ENCODE results near the gene NT5DC1.
A peak's percentile ranks its signal among the peaks of the same experiment; 100 is the strongest.

The NT5DC1 gene

GRCh38 chr6:116271149-116271708 lies 170.6 kb downstream of the NT5DC1 start:
- DNase-seq (ENCODE audit: low read depth in 1 of 2, low spot score in 1 of 2), result no peak
- H3K27ac ChIP-seq (replicated peaks), result no peak overlapping the region
- no peak for TF ChIP-seq REST (IDR thresholded peaks at IDR 0.05; ENCODE audit: insufficient replicate concordance, low read depth)
- no peak for TF ChIP-seq SPI1 (IDR thresholded peaks at IDR 0.05; ENCODE audit: borderline replicate concordance, low read depth)
- TF ChIP-seq CTCF (IDR thresholded peaks at IDR 0.05; ENCODE audit: insufficient read depth, low read length), result no peak
- no peak for TF ChIP-seq POLR2AphosphoS5 (IDR thresholded peaks at IDR 0.05; ENCODE audit: low read depth)
- TF ChIP-seq GABPA (IDR thresholded peaks at IDR 0.05; ENCODE audit: low read depth), result no peak
- no peaks in the 10 kb centered on the region for H3K27me3 ChIP-seq (ENCODE audit: insufficient read depth, poor library complexity, severe bottlenecking)
- H3K4me3 ChIP-seq (replicated peaks; ENCODE audit: insufficient read depth, low read length), result no peak overlapping the region

- H3K4me3 ChIP-seq (replicated peaks; ENCODE audit: insufficient read depth, low read length), result peak overlapping the region; percentile 79
- TF ChIP-seq POLR2AphosphoS5 (IDR thresholded peaks at IDR 0.05; ENCODE audit: low read depth) (no peak), REST (IDR thresholded peaks at IDR 0.05; ENCODE audit: insufficient replicate concordance, low read depth) (no peak), SPI1 (IDR thresholded peaks at IDR 0.05; ENCODE audit: borderline replicate concordance, low read depth) (no peak)
- no peak overlapping the region; the same call in 1 of the 2 replicates for H3K27ac ChIP-seq (replicated peaks)
- H3K27me3 ChIP-seq (ENCODE audit: insufficient read depth, poor library complexity, severe bottlenecking), result no peaks in the 10 kb centered on the region
- DNase-seq (ENCODE audit: low read depth in 1 of 2, low spot score in 1 of 2), result no peak
Measured at GRCh38 chr6:116277124-116277523, 176.5 kb downstream of the NT5DC1 start.

GRCh38 chr6:116278481-116278829 lies 177.8 kb downstream of the NT5DC1 start:
- TF ChIP-seq GABPA (IDR thresholded peaks at IDR 0.05; ENCODE audit: low read depth), result no peak
- TF ChIP-seq SPI1 (IDR thresholded peaks at IDR 0.05; ENCODE audit: borderline replicate concordance, low read depth), result no peak
- TF ChIP-seq REST (IDR thresholded peaks at IDR 0.05; ENCODE audit: insufficient replicate concordance, low read depth), result no peak
- TF ChIP-seq POLR2AphosphoS5 (IDR thresholded peaks at IDR 0.05; ENCODE audit: low read depth), result no peak
- no peak for TF ChIP-seq CTCF (IDR thresholded peaks at IDR 0.05; ENCODE audit: insufficient read depth, low read length)
- Histone ChIP-seq H3K4me3 (replicated peaks; ENCODE audit: insufficient read depth, low read length) (peak overlapping the region; percentile 79), H3K27ac (replicated peaks) (peak overlapping the region; percentile 90; the same call in 1 of the 2 replicates), H3K27me3 (ENCODE audit: insufficient read depth, poor library complexity, severe bottlenecking) (no peaks in the 10 kb centered on the region)
- DNase-seq (ENCODE audit: low read depth in 1 of 2, low spot score in 1 of 2), result no peak

Measured in HL-60 (cell line).